Neutrophil (primary cell): ENCODE data around the gene MAP1B.

Experiments used
- H3K27ac ChIP-seq: fragments of 200-600 bp; sonication (generic); 2 replicates; pipeline ENCODE4 v1.5.1; 2016; ENCODE audit warnings: mild to moderate bottlenecking, moderate library complexity
- H3K27me3 ChIP-seq: fragments of 200-600 bp; sonication (generic); 2 replicates; pipeline ENCODE4 v1.6.0; 2016; ENCODE audit warnings: mild to moderate bottlenecking
- H3K36me3 ChIP-seq: fragments of 200-600 bp; sonication (generic); 2 replicates; pipeline ENCODE4 v1.5.1; 2017
- H3K4me1 ChIP-seq, 2 experiments: fragments of 200-600 bp in 1 of 2; sonication (generic) in 1 of 2; 1 replicate in 1 of 2; 2 replicates in 1 of 2; pipeline versions ENCODE4 v1.5.1 to v1.6.1; 2013 to 2016; ENCODE audit warnings: low read depth in 1 of 2, low read length in 1 of 2, mild to moderate bottlenecking in 1 of 2, moderate library complexity in 1 of 2; ENCODE audit not compliant: control insufficient read depth in 1 of 2, insufficient read depth in 1 of 2
- H3K4me3 ChIP-seq, 2 experiments: fragments of 200-600 bp in 1 of 2; sonication (generic) in 1 of 2; 1 replicate in 1 of 2; 2 replicates in 1 of 2; pipeline ENCODE4 v1.5.1; 2013 to 2016; ENCODE audit warnings: low read depth in 1 of 2, low read length in 1 of 2, mild to moderate bottlenecking in 1 of 2, moderate library complexity in 1 of 2
- H3K9me3 ChIP-seq: fragments of 200-600 bp; sonication (generic); 2 replicates; pipeline ENCODE4 v1.5.1; 2016
- TF ChIP-seq, protein P1 (sequence below): fragments of 200-600 bp; sonication (generic); IDR thresholded peaks from 2 replicates; pipeline ENCODE4 v1.5.1; 2016; ENCODE audit warnings: antibody characterized with exemption

The MAP1B gene

DNA sequence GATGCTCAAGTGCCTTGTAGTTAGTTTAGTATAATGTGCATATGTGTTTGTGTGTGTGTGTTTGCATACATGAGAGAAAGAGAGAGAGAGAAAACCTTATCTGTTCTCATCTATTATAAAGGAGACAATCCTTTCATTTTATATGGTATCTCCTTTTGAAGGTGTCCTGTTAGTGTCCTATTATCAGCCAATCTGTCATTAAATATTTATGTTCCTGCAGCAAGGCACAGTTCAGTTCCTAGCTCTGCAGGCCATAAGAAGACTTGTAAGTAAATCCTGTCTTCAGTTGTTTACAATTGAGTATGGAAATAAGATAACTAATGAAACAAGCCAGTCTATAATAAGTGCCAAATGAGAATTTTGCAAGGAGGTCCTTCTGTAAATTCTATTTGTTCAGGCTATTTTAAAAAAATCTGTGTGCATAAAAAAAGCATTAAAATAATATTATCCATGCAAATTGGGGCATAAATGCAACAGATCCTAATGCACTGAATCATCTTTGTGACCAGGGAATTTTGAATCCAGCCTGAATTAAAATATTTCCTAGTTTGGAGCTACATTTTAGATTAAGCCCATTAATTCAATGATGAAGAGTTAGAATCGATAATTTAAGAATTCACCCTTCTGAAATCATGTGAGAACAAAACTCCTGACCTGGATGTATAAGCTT is 18.1 kb downstream of the MAP1B start:
- Histone ChIP-seq H3K4me3 (no peak overlapping the region), H3K4me1 (no peaks in the 10 kb centered on the region), H3K27ac (no peak overlapping the region), H3K27me3 (peaks cover 96% of the 10 kb centered on the region), H3K36me3 (no peaks in the 10 kb centered on the region), H3K9me3 (no peaks in the 10 kb centered on the region)
- TF ChIP-seq, protein P1, sequence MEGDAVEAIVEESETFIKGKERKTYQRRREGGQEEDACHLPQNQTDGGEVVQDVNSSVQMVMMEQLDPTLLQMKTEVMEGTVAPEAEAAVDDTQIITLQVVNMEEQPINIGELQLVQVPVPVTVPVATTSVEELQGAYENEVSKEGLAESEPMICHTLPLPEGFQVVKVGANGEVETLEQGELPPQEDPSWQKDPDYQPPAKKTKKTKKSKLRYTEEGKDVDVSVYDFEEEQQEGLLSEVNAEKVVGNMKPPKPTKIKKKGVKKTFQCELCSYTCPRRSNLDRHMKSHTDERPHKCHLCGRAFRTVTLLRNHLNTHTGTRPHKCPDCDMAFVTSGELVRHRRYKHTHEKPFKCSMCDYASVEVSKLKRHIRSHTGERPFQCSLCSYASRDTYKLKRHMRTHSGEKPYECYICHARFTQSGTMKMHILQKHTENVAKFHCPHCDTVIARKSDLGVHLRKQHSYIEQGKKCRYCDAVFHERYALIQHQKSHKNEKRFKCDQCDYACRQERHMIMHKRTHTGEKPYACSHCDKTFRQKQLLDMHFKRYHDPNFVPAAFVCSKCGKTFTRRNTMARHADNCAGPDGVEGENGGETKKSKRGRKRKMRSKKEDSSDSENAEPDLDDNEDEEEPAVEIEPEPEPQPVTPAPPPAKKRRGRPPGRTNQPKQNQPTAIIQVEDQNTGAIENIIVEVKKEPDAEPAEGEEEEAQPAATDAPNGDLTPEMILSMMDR, result no peak

- peaks cover 96% of the 10 kb centered on the region for H3K27me3 ChIP-seq
- no peak overlapping the region for H3K27ac ChIP-seq
- H3K4me3 ChIP-seq, result no peak overlapping the region
- TF ChIP-seq, protein P1, result no peak
- no peaks in the 10 kb centered on the region for H3K9me3 ChIP-seq
- H3K36me3 ChIP-seq, result no peaks in the 10 kb centered on the region
- H3K4me1 ChIP-seq, result no peaks in the 10 kb centered on the region
These were observed 18.8 kb downstream of the MAP1B start for GRCh38 chr5:72125941-72126620.

DNA sequence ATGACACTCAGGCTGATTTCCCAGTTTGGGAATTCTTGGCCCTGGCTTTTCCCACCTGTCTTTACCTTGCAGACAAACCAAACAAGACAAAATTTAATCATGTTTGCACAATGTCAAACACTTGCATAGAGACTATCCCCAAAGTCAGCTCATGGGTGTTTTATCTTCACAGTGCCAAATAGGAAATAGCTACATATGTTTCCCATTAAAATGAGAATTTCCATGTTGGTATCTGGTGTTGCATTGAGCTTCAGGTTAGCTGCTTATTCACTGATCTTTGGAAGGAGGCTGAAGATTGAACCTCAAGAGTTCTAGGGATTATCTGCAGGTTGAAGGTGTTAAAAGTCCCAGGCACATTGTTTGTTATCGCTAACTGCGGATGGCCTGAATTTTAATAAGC is 19.5 kb downstream of the MAP1B start:
- Histone ChIP-seq H3K4me3 (no peak overlapping the region), H3K9me3 (no peaks in the 10 kb centered on the region), H3K27ac (no peak overlapping the region), H3K4me1 (no peaks in the 10 kb centered on the region), H3K36me3 (no peaks in the 10 kb centered on the region), H3K27me3 (peaks cover 96% of the 10 kb centered on the region)
- TF ChIP-seq, protein P1, result no peak

DNA sequence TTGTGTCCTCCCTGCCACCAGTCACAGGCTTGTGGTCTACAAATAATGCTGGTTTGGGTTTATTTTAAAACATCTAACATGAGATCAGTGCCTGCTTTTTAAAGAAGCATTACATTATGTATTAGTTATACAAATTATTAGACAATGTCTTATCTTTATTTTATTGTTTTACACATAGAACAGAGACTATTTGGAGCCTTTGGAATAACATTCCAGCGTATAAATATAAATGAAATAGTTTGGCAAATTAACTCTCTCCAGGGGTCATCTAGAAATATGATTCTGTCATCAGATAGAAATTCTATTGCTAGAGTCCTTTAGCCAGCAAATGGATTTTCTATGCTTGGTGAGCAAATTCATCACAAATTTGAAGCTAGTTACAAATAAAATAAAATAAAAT is 22.4 kb downstream of the MAP1B start:
- H3K27me3 ChIP-seq, result peaks cover 98% of the 10 kb centered on the region
- TF ChIP-seq, protein P1, result no peak
- H3K27ac ChIP-seq, result no peak overlapping the region
- H3K4me1 ChIP-seq, result no peaks in the 10 kb centered on the region
- H3K4me3 ChIP-seq, result no peak overlapping the region
- no peaks in the 10 kb centered on the region for H3K36me3 ChIP-seq
- H3K9me3 ChIP-seq, result no peaks in the 10 kb centered on the region

DNA sequence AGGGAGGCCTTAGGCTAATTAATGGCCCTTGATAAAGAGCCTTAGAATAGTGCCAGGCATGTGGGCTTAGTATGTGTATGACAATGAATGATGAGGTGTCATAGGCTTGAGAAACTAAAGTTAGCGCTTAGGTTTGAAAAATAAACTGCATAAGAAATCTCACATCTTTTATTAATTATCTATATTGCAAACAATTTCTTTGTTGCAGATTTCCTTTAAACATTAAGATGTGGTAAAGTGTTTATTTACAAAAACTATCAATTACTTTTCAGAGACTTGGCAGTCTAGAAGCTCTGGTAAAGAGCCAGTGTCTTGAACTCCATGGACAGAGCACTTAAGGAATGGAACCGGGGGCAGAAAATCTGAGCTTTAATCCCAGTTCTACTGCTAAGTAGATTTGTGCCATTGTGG is 23.1 kb downstream of the MAP1B start:
- Histone ChIP-seq H3K4me3 (no peak overlapping the region), H3K27me3 (peaks cover 98% of the 10 kb centered on the region), H3K27ac (no peak overlapping the region), H3K4me1 (no peaks in the 10 kb centered on the region), H3K36me3 (no peaks in the 10 kb centered on the region), H3K9me3 (no peaks in the 10 kb centered on the region)
- TF ChIP-seq, protein P1, result no peak
